Osteoblast (primary cell): ENCODE measurements around the gene PEDS1. TPM values are rescaled to one million over a fixed set of nuclear protein-coding genes. Genes with fewer than 3 reads are reported as not detected.
A peak's percentile ranks its signal among the peaks of the same experiment; 100 is the strongest.

Experiments
- DNase-seq: peaks from one replicate; pipeline ENCODE4 v3.0.0; 2011; ENCODE audit warnings: low spot score, mixed read lengths; ENCODE audit not compliant: insufficient read length; ENCODE audit errors: missing footprints
- H2AFZ ChIP-seq: 2 replicates; pipeline ENCODE4 v1.6.0; 2011; ENCODE audit warnings: mild to moderate bottlenecking, low read length
- H3K27ac ChIP-seq: 2 replicates; pipeline ENCODE4 v1.5.1; 2011; ENCODE audit warnings: mild to moderate bottlenecking, low read depth, low read length, moderate library complexity
- H3K27me3 ChIP-seq: 2 replicates; pipeline ENCODE4 v1.6.0; 2012; ENCODE audit warnings: mild to moderate bottlenecking, control low read depth, inconsistent platforms, low read length, moderate library complexity; ENCODE audit not compliant: insufficient read depth
- H3K36me3 ChIP-seq: 2 replicates; pipeline ENCODE4 v1.5.1; 2011; ENCODE audit warnings: mild to moderate bottlenecking, low read length, control low read depth, moderate library complexity; ENCODE audit not compliant: insufficient read depth
- H3K4me1 ChIP-seq: 2 replicates; pipeline ENCODE4 v1.5.1; 2011; ENCODE audit warnings: mild to moderate bottlenecking, low read length, control low read depth, moderate library complexity; ENCODE audit not compliant: insufficient read depth
- H3K4me2 ChIP-seq: 2 replicates; pipeline ENCODE4 v1.6.0; 2011; ENCODE audit warnings: mild to moderate bottlenecking, low read length; ENCODE audit not compliant: insufficient read depth
- H3K4me3 ChIP-seq: fragments of 200-600 bp; sonication (generic); 3 replicates; pipeline ENCODE4 v1.5.1; 2012; ENCODE audit warnings: mild to moderate bottlenecking, low read length, inconsistent platforms; ENCODE audit not compliant: insufficient read depth
- H3K79me2 ChIP-seq: 2 replicates; pipeline ENCODE4 v1.6.0; 2012; ENCODE audit warnings: mild to moderate bottlenecking, low read length, control low read depth, inconsistent platforms; ENCODE audit not compliant: insufficient read depth
- H3K9me3 ChIP-seq: 2 replicates; pipeline ENCODE4 v1.5.1; 2011; ENCODE audit warnings: low read depth, low read length, control low read depth
- H4K20me1 ChIP-seq: 2 replicates; pipeline ENCODE4 v1.6.0; 2012; ENCODE audit warnings: mild to moderate bottlenecking, low read length, control low read depth; ENCODE audit not compliant: insufficient read depth
- CTCF ChIP-seq: IDR thresholded peaks from 2 replicates; pipeline ENCODE4 v1.5.1; 2011; ENCODE audit warnings: mild to moderate bottlenecking, low read depth, low read length, moderate library complexity; ENCODE audit errors: extremely low read depth
- total RNA-seq: library from RNA; depleted of rRNA; stranded (reverse); fragments of >200 nt; gene quantifications from 2 replicates; pipeline ENCODE4 v1.2.3, GENCODE V29; 2012

PEDS1 gene
- total RNA-seq, 1 donor = 37.6 TPM

GRCh38 chr20:50199703-50200102 lies 46.2 kb upstream of the PEDS1 start:
- no peak for TF ChIP-seq CTCF
- DNase-seq = no peak
- Histone ChIP-seq H2AFZ (no peak overlapping the region), H3K27ac (no peak overlapping the region), H3K36me3 (no peaks in the 10 kb centered on the region), H4K20me1 (peaks cover 6% of the 10 kb centered on the region), H3K4me2 (no peak overlapping the region), H3K9me3 (no peaks in the 10 kb centered on the region), H3K4me3 (no peak overlapping the region), H3K27me3 (no peaks in the 10 kb centered on the region), H3K4me1 (peaks cover 4% of the 10 kb centered on the region), H3K79me2 (peaks cover 9% of the 10 kb centered on the region)

GRCh38 chr20:50198716-50199115 lies 45.2 kb upstream of the PEDS1 start:
- H3K4me2 ChIP-seq = no peak overlapping the region
- peak; percentile 47 for DNase-seq
- peaks cover 14% of the 10 kb centered on the region for H3K4me1 ChIP-seq
- no peak for TF ChIP-seq CTCF
- H3K79me2 ChIP-seq = peaks cover 19% of the 10 kb centered on the region
- H3K9me3 ChIP-seq = no peaks in the 10 kb centered on the region
- H3K36me3 ChIP-seq = no peaks in the 10 kb centered on the region
- no peaks in the 10 kb centered on the region for H3K27me3 ChIP-seq
- H3K4me3 ChIP-seq = no peak overlapping the region
- H2AFZ ChIP-seq = no peak overlapping the region
- no peak overlapping the region for H3K27ac ChIP-seq
- H4K20me1 ChIP-seq = peaks cover 15% of the 10 kb centered on the region

GRCh38 chr20:50198180-50198666 lies 44.7 kb upstream of the PEDS1 start:
- Histone ChIP-seq H3K27ac (no peak overlapping the region), H2AFZ (no peak overlapping the region), H3K4me2 (no peak overlapping the region), H3K36me3 (no peaks in the 10 kb centered on the region), H3K4me3 (no peak overlapping the region), H3K4me1 (peaks cover 17% of the 10 kb centered on the region), H4K20me1 (peaks cover 20% of the 10 kb centered on the region), H3K27me3 (no peaks in the 10 kb centered on the region), H3K79me2 (peaks cover 23% of the 10 kb centered on the region), H3K9me3 (no peaks in the 10 kb centered on the region)
- peak; percentile 73 for DNase-seq
- TF ChIP-seq CTCF = no peak

- peaks cover 17% of the 10 kb centered on the region for H3K4me1 ChIP-seq
- peaks cover 26% of the 10 kb centered on the region for H4K20me1 ChIP-seq
- no peak overlapping the region for H2AFZ ChIP-seq
- DNase-seq = peak; percentile 61
- H3K4me3 ChIP-seq = no peak overlapping the region
- no peak overlapping the region for H3K27ac ChIP-seq
- no peaks in the 10 kb centered on the region for H3K27me3 ChIP-seq
- TF ChIP-seq CTCF = no peak
- peaks cover 30% of the 10 kb centered on the region for H3K79me2 ChIP-seq
- no peaks in the 10 kb centered on the region for H3K9me3 ChIP-seq
- no peaks in the 10 kb centered on the region for H3K36me3 ChIP-seq
- H3K4me2 ChIP-seq = no peak overlapping the region
Measured at GRCh38 chr20:50197463-50198179, 44.1 kb upstream of the PEDS1 start.
